Measurements from ENCODE around the gene ELL. TPM values are rescaled to one million over a fixed set of nuclear protein-coding genes. Genes with fewer than 3 reads are reported as not detected.

The ELL gene
- polyA plus RNA-seq, 1 of the 3 experiments (the other 2 are of a cell fraction), result 7.4 TPM

DNA sequence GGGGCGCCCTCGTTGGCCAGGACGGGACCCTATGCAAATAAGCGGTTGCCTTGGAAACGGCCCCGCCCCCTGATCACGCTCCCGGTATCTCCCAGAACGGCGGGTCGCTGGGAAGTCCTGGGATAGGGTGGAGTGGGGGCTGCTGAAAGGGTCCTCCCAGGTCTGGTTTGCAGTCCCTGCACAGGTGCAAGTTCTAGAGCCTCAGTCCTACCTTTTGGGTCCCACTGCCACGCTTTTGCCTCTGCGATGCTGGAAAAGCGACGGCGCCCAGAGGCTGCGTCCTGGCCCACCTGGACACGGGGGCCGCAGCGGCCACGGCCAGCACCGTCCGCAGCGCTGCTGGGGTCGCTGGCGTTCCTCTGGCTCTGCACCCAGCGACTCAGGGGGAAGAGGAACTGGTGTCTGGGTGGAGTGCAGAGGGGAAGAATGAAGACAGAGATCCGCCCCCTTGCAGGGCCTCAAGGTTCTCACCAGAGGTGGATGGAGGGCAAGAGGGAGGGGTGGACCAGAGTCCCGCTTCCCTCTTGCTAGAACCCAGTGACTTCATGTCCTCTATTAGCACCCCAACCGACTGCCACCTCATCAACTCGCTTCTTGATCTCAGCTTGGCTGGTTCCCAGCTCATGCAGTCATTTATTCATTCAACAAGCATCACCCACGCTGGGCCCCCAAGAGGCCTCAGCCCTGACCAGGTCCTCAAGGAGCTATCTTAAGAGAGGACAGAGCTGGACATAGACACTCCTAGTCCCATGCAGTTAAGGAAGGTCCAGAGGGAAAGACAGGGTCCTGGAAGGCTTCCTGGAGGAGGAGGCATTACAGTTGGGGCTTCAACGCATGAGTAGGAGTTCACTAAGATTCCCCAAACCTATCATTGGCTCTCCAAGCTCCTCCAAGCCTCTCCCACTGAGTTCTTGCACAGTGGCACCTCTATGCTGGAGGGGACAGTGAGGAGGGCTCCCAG is 124.3 kb downstream of the ELL start, which contains the start of gene LRRC25:
Gene LRRC25 (minus strand): TSS at position 381 of the 961 bp plus-strand sequence. CDS start 659 bp downstream, outside the sequence.
- no peak within 1 kb of the TSS for H3K27ac ChIP-seq (ENCODE audit: low read depth in 2 of 2, low read length in 1 of 2)
- POLR2A ChIA-PET, result no interaction called here

DNA sequence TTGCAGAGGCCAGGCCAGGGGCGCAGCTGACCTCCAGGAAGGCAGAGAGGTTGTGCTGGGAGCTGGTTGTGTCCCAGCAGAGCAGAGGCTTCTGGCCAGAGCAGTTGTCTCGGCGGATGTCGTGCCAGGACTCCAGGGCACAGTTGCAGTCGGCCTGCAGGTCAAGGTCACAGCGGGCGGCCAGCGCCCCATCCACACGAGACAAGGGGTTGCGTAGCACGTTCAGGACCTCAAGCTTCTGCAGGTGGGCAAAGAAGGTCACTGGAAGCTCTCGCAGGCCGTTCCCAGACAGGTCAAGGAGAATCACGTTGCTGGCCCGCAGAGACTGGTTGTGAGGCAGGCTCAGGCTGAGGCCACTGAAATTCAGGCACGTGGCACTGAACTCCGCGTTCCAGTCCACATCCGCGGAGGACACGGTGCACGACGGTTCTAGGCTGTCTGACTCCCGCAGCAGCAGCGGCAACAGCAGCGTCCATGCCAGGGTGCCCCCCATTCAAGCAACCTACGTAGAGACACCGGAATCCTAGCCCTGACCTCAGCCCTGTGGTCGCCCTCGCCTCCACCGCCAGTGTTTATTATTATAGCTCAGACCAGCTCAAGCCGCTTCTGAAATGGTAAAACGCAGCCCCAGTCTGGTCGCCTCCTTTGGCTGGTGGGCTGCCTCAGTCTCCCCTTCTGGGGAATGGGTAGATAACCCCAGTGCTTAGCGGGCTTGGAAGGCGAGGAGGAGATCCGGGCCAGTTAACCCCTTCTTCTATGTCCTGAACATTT is 125.2 kb downstream of the ELL start:
- H3K4me3 ChIP-seq (ENCODE audit: low read depth in 2 of 2, low read length in 1 of 2), result no peak overlapping the region
- 75% methylated on average over 16 of the region's 37 CpGs for WGBS (ENCODE audit: low lambda C conversion rate)
- no peak overlapping the region for H3K9ac ChIP-seq
- H3K79me2 ChIP-seq (ENCODE audit: insufficient read depth), result no peaks in the 10 kb centered on the region
- H3K36me3 ChIP-seq (replicated peaks in 1 of 2; ENCODE audit: control insufficient read depth in 1 of 2, insufficient read depth in 2 of 2, low read length in 1 of 2), result no peaks in the 10 kb centered on the region
- no peak for DNase-seq
- peaks cover 3% of the 10 kb centered on the region for H3F3A ChIP-seq (replicated peaks; ENCODE audit: insufficient read depth)
- H3K9me3 ChIP-seq, result no peaks in the 10 kb centered on the region
- no peak overlapping the region for H3K27ac ChIP-seq (ENCODE audit: low read depth in 2 of 2, low read length in 1 of 2)
- CTCF ChIA-PET, result interaction anchor here (0.7 to 3.9 kb wide), 4 partner anchors 9 to 47 kb away, joined by 3 to 17 read pairs (median 6); no protein-coding TSS in a partner anchor
- no peak overlapping the region for H3K4me2 ChIP-seq
- no peaks in the 10 kb centered on the region for H3K9me2 ChIP-seq
- no peak for TF ChIP-seq NRF1 (IDR thresholded peaks at IDR 0.05; ENCODE audit: low read depth, low read length)
- TF ChIP-seq PBX3 (IDR thresholded peaks at IDR 0.05), result no peak
- no peak for TF ChIP-seq RCOR1 (IDR thresholded peaks at IDR 0.05; ENCODE audit: low read length)
- TF ChIP-seq NFIC (IDR thresholded peaks at IDR 0.05; ENCODE audit: borderline replicate concordance), result no peak
- TF ChIP-seq, protein P1, sequence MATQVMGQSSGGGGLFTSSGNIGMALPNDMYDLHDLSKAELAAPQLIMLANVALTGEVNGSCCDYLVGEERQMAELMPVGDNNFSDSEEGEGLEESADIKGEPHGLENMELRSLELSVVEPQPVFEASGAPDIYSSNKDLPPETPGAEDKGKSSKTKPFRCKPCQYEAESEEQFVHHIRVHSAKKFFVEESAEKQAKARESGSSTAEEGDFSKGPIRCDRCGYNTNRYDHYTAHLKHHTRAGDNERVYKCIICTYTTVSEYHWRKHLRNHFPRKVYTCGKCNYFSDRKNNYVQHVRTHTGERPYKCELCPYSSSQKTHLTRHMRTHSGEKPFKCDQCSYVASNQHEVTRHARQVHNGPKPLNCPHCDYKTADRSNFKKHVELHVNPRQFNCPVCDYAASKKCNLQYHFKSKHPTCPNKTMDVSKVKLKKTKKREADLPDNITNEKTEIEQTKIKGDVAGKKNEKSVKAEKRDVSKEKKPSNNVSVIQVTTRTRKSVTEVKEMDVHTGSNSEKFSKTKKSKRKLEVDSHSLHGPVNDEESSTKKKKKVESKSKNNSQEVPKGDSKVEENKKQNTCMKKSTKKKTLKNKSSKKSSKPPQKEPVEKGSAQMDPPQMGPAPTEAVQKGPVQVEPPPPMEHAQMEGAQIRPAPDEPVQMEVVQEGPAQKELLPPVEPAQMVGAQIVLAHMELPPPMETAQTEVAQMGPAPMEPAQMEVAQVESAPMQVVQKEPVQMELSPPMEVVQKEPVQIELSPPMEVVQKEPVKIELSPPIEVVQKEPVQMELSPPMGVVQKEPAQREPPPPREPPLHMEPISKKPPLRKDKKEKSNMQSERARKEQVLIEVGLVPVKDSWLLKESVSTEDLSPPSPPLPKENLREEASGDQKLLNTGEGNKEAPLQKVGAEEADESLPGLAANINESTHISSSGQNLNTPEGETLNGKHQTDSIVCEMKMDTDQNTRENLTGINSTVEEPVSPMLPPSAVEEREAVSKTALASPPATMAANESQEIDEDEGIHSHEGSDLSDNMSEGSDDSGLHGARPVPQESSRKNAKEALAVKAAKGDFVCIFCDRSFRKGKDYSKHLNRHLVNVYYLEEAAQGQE (IDR thresholded peaks at IDR 0.05; ENCODE audit: low read depth, low read length), result no peak
- no peak for TF ChIP-seq ELF1 (IDR thresholded peaks at IDR 0.05)
- no peaks in the 10 kb centered on the region; a peak in 1 of 4 replicates for H3K4me1 ChIP-seq (ENCODE audit: control insufficient read depth in 1 of 2, insufficient read depth in 2 of 2, low read depth in 1 of 2, low read length in 1 of 2)
- POLR2A ChIA-PET, result no interaction called here
- H4K20me1 ChIP-seq (ENCODE audit: insufficient read depth), result no peaks in the 10 kb centered on the region
- no peak overlapping the region for H2AFZ ChIP-seq (ENCODE audit: low read depth)
- no peaks in the 10 kb centered on the region for H3K27me3 ChIP-seq (ENCODE audit: insufficient read depth)

More for the DNA sequence above, 124.3 kb downstream of the ELL start, which contains the start of gene LRRC25:
- H3K9ac ChIP-seq, result no peak within 1 kb of the TSS
- H3K36me3 ChIP-seq (replicated peaks in 1 of 2; ENCODE audit: control insufficient read depth in 1 of 2, insufficient read depth in 2 of 2, low read length in 1 of 2), result no peaks in the 10 kb centered on the region
- H2AFZ ChIP-seq (ENCODE audit: low read depth), result no peak within 1 kb of the TSS
- TF ChIP-seq NRF1 (IDR thresholded peaks at IDR 0.05; ENCODE audit: low read depth, low read length) (no peak), MXI1 (IDR thresholded peaks at IDR 0.05; ENCODE audit: low read depth, low read length) (no peak), EZH2phosphoT487 (IDR thresholded peaks at IDR 0.05; ENCODE audit: borderline replicate concordance, low read depth) (no peak), TEAD4 (IDR thresholded peaks at IDR 0.05; ENCODE audit: borderline replicate concordance, insufficient read depth) (no peak), TAF1 (IDR thresholded peaks at IDR 0.05; ENCODE audit: borderline replicate concordance, low read depth, low read length) (no peak)
- TF ChIP-seq, protein P2, sequence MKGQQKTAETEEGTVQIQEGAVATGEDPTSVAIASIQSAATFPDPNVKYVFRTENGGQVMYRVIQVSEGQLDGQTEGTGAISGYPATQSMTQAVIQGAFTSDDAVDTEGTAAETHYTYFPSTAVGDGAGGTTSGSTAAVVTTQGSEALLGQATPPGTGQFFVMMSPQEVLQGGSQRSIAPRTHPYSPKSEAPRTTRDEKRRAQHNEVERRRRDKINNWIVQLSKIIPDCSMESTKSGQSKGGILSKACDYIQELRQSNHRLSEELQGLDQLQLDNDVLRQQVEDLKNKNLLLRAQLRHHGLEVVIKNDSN (IDR thresholded peaks at IDR 0.05; ENCODE audit: borderline replicate concordance, low read depth), result no peak
- H3K9me2 ChIP-seq, result no peaks in the 10 kb centered on the region
- no peaks in the 10 kb centered on the region for H3K9me3 ChIP-seq
- H3K27me3 ChIP-seq (ENCODE audit: insufficient read depth), result no peaks in the 10 kb centered on the region
- CTCF ChIA-PET, result interaction anchor here (0.9 to 3.9 kb wide), 7 partner anchors 9 to 118 kb away, joined by 3 to 25 read pairs (median 5); partner anchors contain the start of genes GDF15 and SSBP4
- peak; percentile 63 for DNase-seq
- no peaks in the 10 kb centered on the region for H3K79me2 ChIP-seq (ENCODE audit: insufficient read depth)
- no peak within 1 kb of the TSS for H3K4me2 ChIP-seq
- no peaks in the 10 kb centered on the region; a peak in 1 of 4 replicates for H3K4me1 ChIP-seq (ENCODE audit: control insufficient read depth in 1 of 2, insufficient read depth in 2 of 2, low read depth in 1 of 2, low read length in 1 of 2)
- H4K20me1 ChIP-seq (ENCODE audit: insufficient read depth), result no peaks in the 10 kb centered on the region
- WGBS (ENCODE audit: low lambda C conversion rate), result 31% methylated on average over 21 of the region's 33 CpGs
- peaks cover 3% of the 10 kb centered on the region for H3F3A ChIP-seq (replicated peaks; ENCODE audit: insufficient read depth)
- no peak within 1 kb of the TSS for H3K4me3 ChIP-seq (ENCODE audit: low read depth in 2 of 2, low read length in 1 of 2)
